8988T (cell line): ENCODE measurements around the gene EGLN1.
A peak's percentile ranks its signal among the peaks of the same experiment; 100 is the strongest.
"Not testable (repeated sequence)": the region's sequence is repeated elsewhere in the genome, so short reads cannot be mapped to it uniquely, and the experiment has no call there.

Experiments
- DNase-seq: peaks from one replicate; pipeline ENCODE4 v3.0.0; 2011

EGLN1 gene

GRCh38 chr1:231421971-231422797, at the start of gene EGLN1:
TSS of gene EGLN1 (minus strand) at chr1:231422287. CDS start at chr1:231421888, 399 bp downstream.
- peak; percentile 57 for DNase-seq

- DNase-seq = not testable (repeated sequence)
Measured at GRCh38 chr1:231471500-231471899, 49.4 kb upstream of the EGLN1 start.

DNA sequence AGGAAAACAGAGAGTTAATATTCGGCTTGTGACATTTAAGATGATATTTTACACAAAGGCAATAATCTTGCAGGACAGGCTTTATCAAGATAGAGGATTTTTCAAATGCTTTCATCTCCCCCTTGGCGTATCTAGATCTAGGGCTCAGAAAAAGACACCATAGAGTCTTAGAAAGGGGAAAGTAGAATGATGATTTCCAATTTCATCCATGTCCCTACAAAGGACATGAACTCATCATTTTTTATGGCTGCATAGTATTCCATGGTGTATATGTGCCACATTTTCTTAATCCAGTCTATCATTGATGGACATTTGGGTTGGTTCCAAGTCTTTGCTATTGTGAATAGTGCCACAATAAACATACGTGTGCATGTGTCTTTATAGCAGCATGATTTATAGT, 48.9 kb upstream of the EGLN1 start:
- DNase-seq = not testable (repeated sequence)

GRCh38 chr1:231467986-231468385, 45.9 kb upstream of the EGLN1 start:
- DNase-seq = no peak

DNA sequence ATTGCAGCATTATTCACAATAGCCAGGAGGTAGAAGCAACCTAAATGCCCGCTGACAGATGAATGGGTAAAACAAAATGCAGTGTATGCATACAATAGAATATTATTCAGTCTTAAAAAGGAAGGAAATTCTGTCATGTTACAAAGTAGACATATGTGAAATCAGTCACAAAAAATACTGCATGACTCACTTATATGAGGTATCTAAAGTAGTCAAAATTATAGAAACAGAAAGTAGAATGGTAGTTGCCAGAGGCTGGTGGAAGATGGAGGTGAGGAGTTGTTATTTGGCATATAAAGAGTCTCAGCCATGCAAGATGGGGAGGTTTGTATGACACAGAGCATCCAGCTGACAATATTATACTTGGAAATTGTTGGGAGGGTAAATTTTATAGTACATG, 43.0 kb upstream of the EGLN1 start:
- DNase-seq = no peak

DNA sequence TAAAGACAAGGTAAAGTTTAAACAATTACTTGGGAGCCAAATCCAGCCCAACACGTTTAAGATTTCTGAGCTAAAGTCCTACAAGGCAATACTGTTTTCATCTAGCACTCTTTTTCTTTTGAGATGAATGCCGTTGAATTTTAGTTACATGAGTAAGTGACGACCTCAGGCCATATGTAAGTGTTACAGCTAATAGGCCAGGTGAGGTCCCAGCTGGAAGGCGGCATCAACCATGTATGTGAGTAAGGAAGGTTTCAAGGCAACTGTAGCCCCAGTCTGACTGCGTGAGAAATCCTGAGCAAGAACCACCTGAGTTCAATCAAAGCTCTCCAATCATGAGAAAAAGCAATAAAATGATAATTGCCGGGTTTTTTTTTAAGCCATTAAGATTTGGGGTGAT, 41.5 kb upstream of the EGLN1 start:
- DNase-seq = no peak

- DNase-seq = no peak
Measured at GRCh38 chr1:231460614-231461013, 38.5 kb upstream of the EGLN1 start.

DNA sequence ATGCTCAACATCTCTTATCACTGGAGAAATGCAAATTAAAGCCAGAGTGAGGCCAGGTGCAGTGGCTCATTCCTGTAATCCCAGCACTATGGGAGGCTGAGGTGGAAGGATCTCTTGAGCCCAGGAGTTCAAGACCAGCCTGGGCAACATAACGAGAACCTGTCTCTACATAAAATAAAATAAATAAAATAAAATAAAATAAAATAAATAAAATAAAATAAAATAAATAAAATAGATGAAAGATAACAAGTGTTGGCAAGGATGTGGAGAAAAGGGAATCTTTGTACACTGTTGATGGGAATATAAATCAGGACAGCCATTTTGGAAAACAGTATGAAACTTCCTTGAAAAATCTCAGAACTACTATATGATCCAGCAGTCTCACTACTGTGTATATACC, 37.4 kb upstream of the EGLN1 start:
- DNase-seq = not testable (repeated sequence)

- not testable (repeated sequence) for DNase-seq
Measured at GRCh38 chr1:231457956-231458355, 35.9 kb upstream of the EGLN1 start.

DNA sequence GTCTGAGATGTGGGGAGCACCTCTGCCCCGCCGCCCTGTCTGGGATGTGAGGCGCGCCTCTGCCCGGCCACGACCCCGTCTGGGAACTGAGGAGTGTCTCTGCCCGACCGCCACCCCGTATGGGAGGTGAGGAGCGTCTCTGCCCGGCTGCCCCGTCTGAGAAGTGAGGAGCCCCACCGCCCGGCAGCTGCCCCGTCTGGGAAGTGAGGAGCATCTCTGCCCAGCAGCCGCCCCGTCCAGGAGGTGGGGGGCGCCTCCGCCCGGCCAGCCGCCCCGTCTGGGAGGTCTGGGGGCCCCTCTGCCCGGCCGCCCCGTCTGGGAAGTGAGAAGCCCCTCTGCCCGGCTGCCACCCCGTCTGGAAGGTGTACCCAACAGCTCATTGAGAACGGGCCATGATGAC, 32.0 kb upstream of the EGLN1 start:
- DNase-seq = not testable (repeated sequence)

DNA sequence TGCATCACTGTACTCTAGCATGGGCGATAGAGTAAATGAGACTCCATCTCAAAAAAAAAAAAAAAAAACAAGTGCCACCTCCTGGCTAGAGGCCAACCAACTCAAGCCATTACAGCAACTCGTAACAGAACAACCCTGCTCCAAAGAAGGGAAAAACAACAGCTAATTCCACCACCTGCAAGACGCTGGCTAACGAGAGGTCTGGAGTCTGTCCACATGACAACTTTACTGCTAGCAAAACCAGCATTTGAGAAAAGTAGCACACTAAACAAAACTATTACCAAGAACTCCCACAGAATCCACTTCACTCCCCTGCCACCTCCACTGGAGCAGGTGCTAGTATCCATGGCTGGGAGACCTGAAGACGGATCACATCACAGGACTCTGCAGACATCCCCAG, 24.1 kb upstream of the EGLN1 start:
- no peak for DNase-seq

- DNase-seq = no peak
Measured at GRCh38 chr1:231444059-231444458, 22.0 kb upstream of the EGLN1 start.

DNA sequence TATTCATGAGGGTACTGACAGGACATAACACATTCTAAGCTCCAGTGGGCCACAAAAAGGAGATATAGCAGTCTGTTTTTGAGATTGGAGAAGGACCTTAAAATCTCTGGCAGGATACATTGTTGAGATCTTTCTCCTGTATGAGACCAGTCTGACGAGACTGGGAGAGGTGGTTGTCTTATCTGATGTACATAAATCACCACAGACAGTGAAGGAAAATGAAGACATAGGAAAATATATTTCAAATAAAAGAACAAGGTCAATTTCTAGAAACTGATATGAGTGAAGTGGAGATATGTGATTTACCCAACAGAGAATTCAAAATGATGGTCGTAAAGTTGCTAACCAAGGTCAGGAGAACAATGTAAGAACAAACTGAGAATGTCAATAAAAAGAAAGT, 21.3 kb upstream of the EGLN1 start:
- DNase-seq = no peak

- DNase-seq = no peak
Measured at GRCh38 chr1:231442735-231443134, 20.6 kb upstream of the EGLN1 start.

GRCh38 chr1:231432996-231433395, 10.9 kb upstream of the EGLN1 start:
- no peak for DNase-seq

DNA sequence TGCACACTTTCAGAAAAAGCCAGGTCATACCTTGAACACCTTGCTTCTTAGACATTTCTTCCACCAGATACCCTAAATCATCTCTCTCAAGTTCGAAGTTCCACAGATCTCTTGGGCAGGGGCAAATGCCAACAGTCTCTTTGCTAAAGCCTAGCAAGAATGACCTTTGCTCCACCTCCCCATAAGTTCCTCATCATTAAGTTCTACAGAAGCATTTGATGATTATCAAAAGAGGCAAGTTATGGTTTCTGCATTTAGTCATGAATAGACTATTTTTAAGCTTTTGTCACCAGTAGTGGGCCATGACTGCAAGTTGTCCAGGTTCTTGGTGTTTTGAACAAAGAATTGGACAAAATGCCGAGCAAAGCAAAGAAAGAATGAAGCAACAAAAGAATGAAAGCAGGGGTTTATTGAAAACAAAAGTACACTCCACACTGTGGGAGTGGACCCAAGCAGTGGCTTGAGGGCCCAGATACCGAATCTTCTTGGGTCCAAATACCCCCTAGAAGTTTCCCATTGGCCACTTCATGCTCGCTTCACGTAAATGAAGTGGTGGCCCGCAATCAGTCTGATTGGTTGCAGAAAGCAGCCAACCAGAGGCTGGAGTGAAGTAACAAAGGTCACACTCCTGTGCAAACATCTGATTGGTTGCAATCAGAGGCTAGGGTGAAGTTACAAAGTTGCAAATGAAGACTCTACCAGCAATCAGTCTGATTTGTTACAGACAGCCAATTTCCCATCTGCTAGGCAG, 9.8 kb upstream of the EGLN1 start:
- DNase-seq = no peak

GRCh38 chr1:231430678-231431352, 8.7 kb upstream of the EGLN1 start:
- DNase-seq = not testable (repeated sequence)

DNA sequence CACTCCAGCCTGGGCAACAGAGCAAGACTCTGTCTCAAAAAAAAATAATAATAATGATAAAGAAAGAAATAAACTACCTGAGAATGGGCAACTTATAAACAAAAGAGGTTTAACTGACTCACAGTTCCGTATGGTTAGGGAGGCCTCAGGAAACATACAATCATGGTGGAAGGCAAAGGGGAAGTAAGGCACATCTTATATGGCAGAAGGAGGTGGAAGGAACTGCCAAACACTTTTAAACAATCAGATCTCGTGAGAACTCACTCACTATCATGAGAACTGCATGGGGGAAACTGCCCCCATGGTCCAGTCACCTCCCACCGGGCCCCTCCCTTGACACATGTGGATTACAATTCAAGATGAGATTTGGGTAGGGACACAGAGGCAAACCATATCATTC, 6.3 kb upstream of the EGLN1 start:
- no peak for DNase-seq

- no peak for DNase-seq
Measured at GRCh38 chr1:231424950-231425805, 3.1 kb upstream of the EGLN1 start.

DNA sequence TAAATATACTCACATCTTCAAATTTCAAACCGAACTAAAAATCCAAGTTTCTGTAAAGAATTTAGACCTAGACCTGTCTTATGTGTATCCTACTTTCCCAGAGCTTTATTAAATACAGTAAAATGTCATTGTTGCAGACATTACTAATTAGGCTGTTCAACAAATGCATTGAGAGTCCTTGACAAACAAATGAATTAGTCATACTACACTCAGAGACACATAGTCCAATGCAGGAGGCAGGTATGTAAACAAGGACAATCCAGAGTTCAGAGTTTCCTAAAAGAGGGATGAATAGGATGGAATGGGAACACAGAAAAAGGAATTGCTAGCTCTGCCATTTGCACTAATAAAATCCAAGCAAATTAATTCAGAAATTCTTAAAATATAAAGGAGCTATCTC, 1.6 kb upstream of the EGLN1 start:
- DNase-seq = no peak

DNA sequence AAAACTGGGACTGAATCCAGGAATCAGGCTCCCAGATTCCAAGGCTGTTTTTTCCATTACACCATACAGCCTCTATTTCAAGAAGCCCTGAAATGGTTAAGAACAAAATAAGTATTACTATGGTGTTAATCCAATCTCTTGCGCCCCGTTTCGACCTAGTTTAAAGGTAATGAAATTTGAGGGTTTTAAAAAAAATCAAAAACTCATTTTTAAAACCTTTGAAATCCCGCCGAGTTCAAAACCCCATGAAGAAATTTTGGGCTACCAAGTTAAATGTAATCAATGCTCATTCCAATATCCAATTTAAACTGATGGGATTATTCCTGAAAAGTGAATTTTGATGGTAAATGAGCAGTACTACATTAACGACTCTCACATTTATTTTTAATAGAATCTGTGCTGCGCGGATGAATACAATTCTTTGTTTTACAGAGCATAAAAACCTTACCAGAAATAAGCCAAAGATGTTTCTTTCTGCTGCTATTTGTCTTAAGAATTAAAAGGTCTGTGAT, 767 bp upstream of the EGLN1 start:
- DNase-seq = no peak

- no peak for DNase-seq
Measured at GRCh38 chr1:231421546-231421970, 529 bp downstream of the EGLN1 start.
